RWPE1 (cell line): ENCODE results near the gene ZNF423.

Source experiments
- CTCF ChIA-PET: fragments of 350-600 bp; sonication (Branson Sonifier 250); formaldehyde crosslinking; extraction: SDS; loops from one replicate; lab custom pipeline; 2021; lab: Yijun Ruan, JAX
- POLR2A ChIA-PET: fragments of 400-600 bp; formaldehyde crosslinking; extraction: SDS; loops from one replicate; lab custom pipeline; 2020; ENCODE audit warnings: antibody characterized with exemption; ENCODE audit not compliant: low non-redundant PET; lab: Yijun Ruan, JAX
- DNase-seq: peaks from one replicate; pipeline ENCODE4 v3.0.0; 2012; ENCODE audit warnings: low spot score
- H3K27ac ChIP-seq: fragments of 450-650 bp; 2 replicates; pipeline ENCODE4 v1.5.1; 2017
- CTCF ChIP-seq: fragments of 450-650 bp; conservative IDR thresholded peaks from 2 replicates; pipeline ENCODE4 v1.5.1; 2017; ENCODE audit warnings: low read depth, mild to moderate bottlenecking

The ZNF423 gene

GRCh38 chr16:49493836-49494235 lies 362.1 kb downstream of the ZNF423 start:
- CTCF ChIA-PET = no interaction called here
- no peak for TF ChIP-seq CTCF

GRCh38 chr16:49492896-49493626 lies 362.9 kb downstream of the ZNF423 start:
- ChIA-PET CTCF (interaction anchor here (0.6 to 0.7 kb wide), 2 partner anchors 26 to 800 kb away, joined by 4 to 5 read pairs; no protein-coding TSS in a partner anchor), POLR2A (no interaction called here)
- no peak for DNase-seq
- H3K27ac ChIP-seq = no peak overlapping the region
- no peak for TF ChIP-seq CTCF

More at GRCh38 chr16:49493836-49494235, 362.1 kb downstream of the ZNF423 start:
- no peak for DNase-seq
- no peak overlapping the region for H3K27ac ChIP-seq
- POLR2A ChIA-PET = no interaction called here

- peak; percentile 71 for TF ChIP-seq CTCF
- CTCF ChIA-PET = interaction anchor here (0.6 to 0.7 kb wide), 5 partner anchors 25 to 799 kb away, joined by 3 to 5 read pairs (median 3); no protein-coding TSS in a partner anchor
- no peak overlapping the region for H3K27ac ChIP-seq
- POLR2A ChIA-PET = no interaction called here
- peak; percentile 30 for DNase-seq
These were observed 363.8 kb downstream of the ZNF423 start for GRCh38 chr16:49491771-49492761.

GRCh38 chr16:49491106-49491670 lies 364.7 kb downstream of the ZNF423 start:
- no peak for DNase-seq
- CTCF ChIA-PET = no interaction called here
- TF ChIP-seq CTCF = no peak
- POLR2A ChIA-PET = no interaction called here
- no peak overlapping the region for H3K27ac ChIP-seq

- CTCF ChIA-PET = no interaction called here
- POLR2A ChIA-PET = no interaction called here
- no peak overlapping the region for H3K27ac ChIP-seq
- no peak for DNase-seq
- no peak for TF ChIP-seq CTCF
These were observed 365.6 kb downstream of the ZNF423 start for GRCh38 chr16:49490321-49490705.

GRCh38 chr16:49489686-49490320 lies 366.1 kb downstream of the ZNF423 start:
- ChIA-PET POLR2A (no interaction called here), CTCF (no interaction called here)
- H3K27ac ChIP-seq = no peak overlapping the region
- no peak for TF ChIP-seq CTCF
- no peak for DNase-seq
